ENCODE results near the gene ELK4. TPM values are rescaled to one million over a fixed set of nuclear protein-coding genes. Genes with fewer than 3 reads are reported as not detected.

ELK4 gene
- total RNA-seq, 1 donor from 2014 or later = 36.3 TPM

DNA sequence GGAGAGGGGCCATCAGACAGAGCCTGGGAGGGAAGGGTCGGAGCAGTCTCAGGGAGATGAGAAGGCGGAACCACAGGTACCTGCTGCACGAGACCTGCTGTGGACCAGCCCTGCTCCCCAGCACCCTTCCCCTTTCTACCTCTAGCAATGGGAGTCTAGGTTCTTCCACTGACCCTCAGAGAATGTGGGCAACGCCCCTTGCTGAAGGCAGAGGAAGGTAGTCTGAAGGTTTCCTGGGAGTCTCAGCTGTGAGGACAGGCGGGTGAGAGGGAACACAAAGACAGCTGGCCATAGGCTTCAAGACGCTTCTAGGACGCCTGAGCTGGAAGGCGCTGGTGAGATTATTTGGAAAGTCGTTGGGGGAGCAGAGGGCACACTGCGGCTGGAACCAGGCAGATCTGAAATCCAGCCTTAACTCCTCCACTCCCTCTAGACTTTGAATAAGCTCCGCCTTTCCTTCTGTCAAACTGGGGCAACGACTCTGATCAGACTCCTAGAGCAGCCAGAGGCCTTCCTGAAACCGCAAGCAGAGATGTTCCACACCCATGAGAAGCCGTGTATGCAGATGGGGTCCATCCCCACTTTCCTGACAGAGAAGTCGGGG is 30.4 kb upstream of the ELK4 start:
- Histone ChIP-seq H3K4me3 (no peak overlapping the region), H3K27ac (replicated peaks) (no peak overlapping the region), H3K9me3 (replicated peaks) (no peaks in the 10 kb centered on the region), H3K27me3 (ENCODE audit: low read depth) (no peaks in the 10 kb centered on the region), H3K4me1 (peaks cover 33% of the 10 kb centered on the region), H3K36me3 (no peaks in the 10 kb centered on the region)
- TF ChIP-seq, protein P1, sequence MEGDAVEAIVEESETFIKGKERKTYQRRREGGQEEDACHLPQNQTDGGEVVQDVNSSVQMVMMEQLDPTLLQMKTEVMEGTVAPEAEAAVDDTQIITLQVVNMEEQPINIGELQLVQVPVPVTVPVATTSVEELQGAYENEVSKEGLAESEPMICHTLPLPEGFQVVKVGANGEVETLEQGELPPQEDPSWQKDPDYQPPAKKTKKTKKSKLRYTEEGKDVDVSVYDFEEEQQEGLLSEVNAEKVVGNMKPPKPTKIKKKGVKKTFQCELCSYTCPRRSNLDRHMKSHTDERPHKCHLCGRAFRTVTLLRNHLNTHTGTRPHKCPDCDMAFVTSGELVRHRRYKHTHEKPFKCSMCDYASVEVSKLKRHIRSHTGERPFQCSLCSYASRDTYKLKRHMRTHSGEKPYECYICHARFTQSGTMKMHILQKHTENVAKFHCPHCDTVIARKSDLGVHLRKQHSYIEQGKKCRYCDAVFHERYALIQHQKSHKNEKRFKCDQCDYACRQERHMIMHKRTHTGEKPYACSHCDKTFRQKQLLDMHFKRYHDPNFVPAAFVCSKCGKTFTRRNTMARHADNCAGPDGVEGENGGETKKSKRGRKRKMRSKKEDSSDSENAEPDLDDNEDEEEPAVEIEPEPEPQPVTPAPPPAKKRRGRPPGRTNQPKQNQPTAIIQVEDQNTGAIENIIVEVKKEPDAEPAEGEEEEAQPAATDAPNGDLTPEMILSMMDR (IDR thresholded peaks at IDR 0.05; ENCODE audit: borderline replicate concordance) = no peak
- no peak for DNase-seq
- intact Hi-C loops (cut with micrococcal nuclease) = loop anchor here (5.0 kb wide), 1 partner anchor 50 kb away; no protein-coding TSS in a partner anchor

DNA sequence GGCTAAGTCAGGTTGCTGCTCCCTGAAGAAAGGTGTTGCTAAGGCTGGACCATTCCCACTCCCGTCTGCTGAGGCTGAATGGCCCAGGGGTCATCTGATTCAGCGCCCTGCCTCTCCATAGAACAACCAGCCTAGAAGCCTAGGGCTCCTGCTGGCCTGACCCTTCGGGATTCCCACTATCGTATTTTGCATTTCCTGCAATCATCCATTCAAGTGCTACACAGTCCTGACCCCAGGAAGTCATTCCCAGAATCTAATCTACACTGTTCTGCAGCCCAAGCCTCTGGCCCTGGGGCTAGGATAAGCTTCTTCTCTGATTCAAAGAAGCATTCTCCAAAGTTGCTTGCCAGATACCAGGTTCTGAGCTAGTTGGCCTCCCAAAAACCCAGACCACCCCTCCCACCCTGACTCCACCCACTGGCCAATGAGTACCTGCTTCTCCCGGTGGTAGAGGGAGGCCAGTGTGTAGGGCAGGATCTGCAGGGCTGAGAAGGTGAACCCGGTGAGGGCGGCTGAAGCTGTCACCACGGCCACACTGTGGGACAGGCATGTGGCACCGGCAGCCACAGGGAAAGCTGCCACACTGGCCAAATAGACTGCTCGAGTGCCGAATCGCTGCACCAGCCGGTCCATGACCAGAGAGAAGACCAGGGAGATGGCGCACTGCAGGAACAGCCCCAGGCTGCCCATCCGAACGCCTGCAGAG is 29.8 kb upstream of the ELK4 start:
- Histone ChIP-seq H3K4me1 (peaks cover 33% of the 10 kb centered on the region), H3K9me3 (replicated peaks) (no peaks in the 10 kb centered on the region), H3K4me3 (no peak overlapping the region), H3K27me3 (ENCODE audit: low read depth) (no peaks in the 10 kb centered on the region), H3K36me3 (no peaks in the 10 kb centered on the region), H3K27ac (replicated peaks) (no peak overlapping the region)
- TF ChIP-seq, protein P1 (IDR thresholded peaks at IDR 0.05; ENCODE audit: borderline replicate concordance) = no peak
- DNase-seq = no peak
- intact Hi-C loops (cut with micrococcal nuclease) = loop anchor here (5.0 kb wide), 1 partner anchor 51 kb away; no protein-coding TSS in a partner anchor

DNA sequence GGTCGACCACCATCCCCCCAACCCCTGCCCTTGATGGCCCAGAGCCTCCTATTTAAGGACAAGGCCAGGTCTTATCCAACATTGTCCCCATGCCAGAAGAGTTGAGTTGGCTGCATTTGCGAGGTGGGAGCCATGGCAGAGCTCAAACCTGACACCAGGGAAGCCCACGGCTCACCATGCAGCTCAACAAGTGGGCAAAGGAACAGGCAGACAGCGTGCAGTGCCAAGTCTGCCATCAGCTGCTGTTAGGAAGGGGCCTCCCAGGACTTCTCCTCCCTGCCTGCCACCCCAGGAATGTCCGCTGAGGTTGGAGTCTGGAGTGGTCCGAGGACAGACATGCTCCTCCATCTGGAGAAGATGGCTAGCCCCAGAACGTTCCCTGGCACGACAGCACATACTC is 28.6 kb upstream of the ELK4 start:
- no peak for DNase-seq
- H3K27me3 ChIP-seq (ENCODE audit: low read depth) = no peaks in the 10 kb centered on the region
- H3K4me3 ChIP-seq = no peak overlapping the region
- intact Hi-C loops (cut with micrococcal nuclease) = loop anchor here (5.0 kb wide), 1 partner anchor 52 kb away; no protein-coding TSS in a partner anchor
- TF ChIP-seq, protein P1 (IDR thresholded peaks at IDR 0.05; ENCODE audit: borderline replicate concordance) = no peak
- H3K4me1 ChIP-seq = peaks cover 21% of the 10 kb centered on the region
- H3K9me3 ChIP-seq (replicated peaks) = no peaks in the 10 kb centered on the region
- no peak overlapping the region for H3K27ac ChIP-seq (replicated peaks)
- H3K36me3 ChIP-seq = no peaks in the 10 kb centered on the region

DNA sequence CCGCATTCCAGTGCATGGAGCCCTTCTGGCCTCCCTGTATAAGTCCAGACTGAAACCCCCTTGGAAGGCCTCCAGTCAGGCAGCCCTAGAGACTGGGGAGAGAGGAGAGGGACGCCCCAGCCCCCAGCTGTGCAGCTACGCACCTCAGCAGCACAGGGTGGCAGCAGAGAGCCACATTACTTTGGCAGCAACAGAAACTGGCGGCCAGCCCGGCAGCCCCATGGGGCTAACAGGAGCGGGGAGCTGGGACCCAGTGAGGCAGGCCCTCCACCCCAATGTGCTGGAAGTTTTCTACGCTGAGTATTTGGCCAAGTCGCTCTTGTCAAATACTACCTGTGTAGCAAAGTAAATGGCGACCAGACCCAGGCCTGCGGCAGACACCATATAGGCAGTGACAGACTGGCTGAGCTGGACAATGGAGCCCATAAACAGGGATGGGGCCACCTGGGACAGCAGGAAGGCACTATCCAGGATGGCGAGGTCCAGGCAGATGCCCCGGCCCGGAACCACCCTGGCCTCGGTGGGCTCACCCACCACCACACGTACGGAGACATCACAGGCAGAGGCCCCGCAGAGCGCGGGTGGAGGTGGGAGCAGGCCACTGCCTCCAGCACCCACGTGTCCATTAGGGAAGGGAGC is 27.3 kb upstream of the ELK4 start:
- H3K27me3 ChIP-seq (ENCODE audit: low read depth) = no peaks in the 10 kb centered on the region
- intact Hi-C loops (cut with micrococcal nuclease) = loop anchor here (5.0 kb wide), 2 partner anchors 67 to 132 kb away; no protein-coding TSS in a partner anchor
- peak; percentile 81 for DNase-seq

DNA sequence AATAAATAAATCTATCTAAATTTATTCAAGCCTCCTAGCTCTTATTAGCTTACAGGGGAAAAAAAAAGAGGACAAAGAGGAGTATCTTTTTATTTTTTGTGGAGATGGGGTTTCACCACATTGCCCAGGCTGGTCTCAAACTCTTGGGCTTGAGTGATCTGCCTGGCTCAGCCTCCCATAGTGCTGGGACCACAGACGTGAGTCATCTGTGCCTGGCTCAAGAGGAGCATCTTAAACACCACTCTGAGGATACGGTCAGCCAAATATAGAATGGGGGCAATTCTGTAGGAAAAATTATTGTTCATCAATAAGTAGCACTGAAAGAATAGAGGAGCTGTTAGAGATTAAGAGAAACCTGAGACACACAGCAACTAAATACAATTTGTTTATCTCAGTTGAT is 24.4 kb upstream of the ELK4 start:
- Histone ChIP-seq H3K4me3 (no peak overlapping the region), H3K4me1 (peaks cover 21% of the 10 kb centered on the region), H3K9me3 (replicated peaks) (no peaks in the 10 kb centered on the region), H3K27ac (replicated peaks) (no peak overlapping the region), H3K36me3 (no peaks in the 10 kb centered on the region), H3K27me3 (ENCODE audit: low read depth) (no peaks in the 10 kb centered on the region)
- DNase-seq = no peak
- intact Hi-C loops (cut with micrococcal nuclease) = loop anchor here (5.0 kb wide), 2 partner anchors 64 to 129 kb away; no protein-coding TSS in a partner anchor
- TF ChIP-seq, protein P1 (IDR thresholded peaks at IDR 0.05; ENCODE audit: borderline replicate concordance) = no peak

More for the DNA sequence above, 27.3 kb upstream of the ELK4 start:
- H3K4me1 ChIP-seq = peaks cover 21% of the 10 kb centered on the region
- H3K9me3 ChIP-seq (replicated peaks) = no peaks in the 10 kb centered on the region
- TF ChIP-seq, protein P1 (IDR thresholded peaks at IDR 0.05; ENCODE audit: borderline replicate concordance) = peak; percentile 92
- no peak overlapping the region for H3K27ac ChIP-seq (replicated peaks)
- no peaks in the 10 kb centered on the region for H3K36me3 ChIP-seq
- H3K4me3 ChIP-seq = no peak overlapping the region
